ENCODE measurements around the gene VWCE.

GRCh38 chr11:61297746-61298145 is 2.6 kb upstream of the VWCE start:
- TF ChIP-seq CTCF (IDR thresholded peaks at IDR 0.05), result no peak
- no peak for TF ChIP-seq ZFX (IDR thresholded peaks at IDR 0.05; ENCODE audit: borderline replicate concordance)
